Stimulated activated CD4-positive, alpha-beta T cell treated with anti-CD3 and anti-CD28 coated beads, Interleukin-12 subunit alpha, Interleukin-12 subunit beta, amount 100 ng/mL, for 48 hours (primary cell): ENCODE results near the gene SIRPG.
"Not testable (repeated sequence)": the region's sequence is repeated elsewhere in the genome, so short reads cannot be mapped to it uniquely, and the experiment has no call there.

ENCODE experiments used
- DNase-seq, 3 donors: peaks; one replicate each; pipeline ENCODE4 v3.0.0-alpha.2; 2020; ENCODE audit warnings: low read depth in 2 of 3, low spot score in 1 of 3

SIRPG gene

DNA sequence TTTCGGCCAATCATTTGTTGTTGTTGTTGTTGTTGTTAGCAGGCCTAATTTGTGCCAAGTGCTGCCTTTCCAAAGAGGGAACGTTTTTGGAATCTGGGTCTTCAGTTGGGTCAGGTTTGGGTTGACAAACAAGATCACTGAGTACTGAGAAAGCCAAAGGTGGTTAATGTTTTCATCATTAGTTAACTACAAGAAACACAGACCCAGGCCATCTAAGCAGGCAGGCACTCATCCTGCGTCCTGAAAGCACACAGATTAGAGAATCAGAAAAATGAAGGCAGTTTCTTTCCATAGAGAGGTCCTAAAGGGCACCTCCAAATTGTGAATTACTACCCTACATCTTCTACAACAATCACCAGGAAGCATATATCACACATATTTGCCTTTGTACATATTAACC lies 15.1 kb upstream of the SIRPG start:
- no peak for DNase-seq

DNA sequence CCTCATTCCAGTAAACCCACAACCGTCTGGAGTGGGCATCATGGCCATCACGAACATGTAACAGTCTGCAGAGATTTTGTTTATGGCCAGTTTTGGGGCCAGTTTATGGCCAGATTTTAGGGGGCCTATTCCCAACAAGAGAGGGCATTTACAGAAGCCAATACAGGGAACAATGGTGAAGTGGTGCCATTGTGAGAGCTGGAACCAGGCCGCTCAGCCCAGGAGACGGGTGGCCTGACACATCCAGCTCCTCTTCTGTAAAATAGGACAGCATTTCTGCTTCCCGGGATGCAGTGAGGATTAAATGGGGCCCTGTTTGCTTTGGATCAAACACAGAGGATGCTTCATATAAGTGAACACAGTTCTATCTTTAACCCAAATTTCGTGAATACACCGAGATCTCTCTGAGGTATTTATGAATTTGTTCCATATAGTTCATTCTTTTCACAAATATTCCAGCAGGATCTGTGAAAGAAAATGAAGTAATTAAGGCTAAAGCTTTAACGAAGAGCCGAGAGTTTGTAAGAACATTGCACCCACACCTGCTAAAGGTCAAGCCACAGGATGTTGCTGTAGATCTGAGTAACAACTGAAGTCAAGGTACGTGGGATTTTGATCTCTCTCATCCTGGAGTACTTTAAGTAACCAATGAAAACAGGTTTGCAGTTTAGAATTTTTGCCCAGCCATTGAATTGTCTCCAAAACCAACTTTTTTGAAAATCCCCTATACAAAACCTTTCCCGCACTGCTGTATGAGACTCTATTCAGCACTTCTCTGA lies 14.5 kb upstream of the SIRPG start:
- DNase-seq = no peak

DNA sequence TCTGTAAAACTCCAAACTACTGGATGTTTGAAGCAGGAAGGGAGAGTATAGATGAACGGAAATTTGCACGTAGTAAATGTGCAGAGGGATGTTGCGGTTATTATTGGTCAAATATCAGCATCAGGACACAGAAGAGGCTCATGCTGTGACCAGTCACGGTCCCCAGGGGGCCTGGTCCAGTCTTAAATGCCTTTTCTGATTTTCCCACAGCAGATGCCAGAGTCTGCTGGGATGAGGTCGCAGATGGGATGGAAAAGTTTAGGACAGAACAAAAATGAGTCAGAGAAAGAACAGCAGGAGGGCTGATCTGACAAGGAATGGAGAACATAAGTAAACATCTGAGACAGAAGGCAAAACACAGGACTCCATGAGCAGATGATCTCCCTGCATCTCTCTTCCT lies 11.7 kb upstream of the SIRPG start:
- DNase-seq = no peak

DNA sequence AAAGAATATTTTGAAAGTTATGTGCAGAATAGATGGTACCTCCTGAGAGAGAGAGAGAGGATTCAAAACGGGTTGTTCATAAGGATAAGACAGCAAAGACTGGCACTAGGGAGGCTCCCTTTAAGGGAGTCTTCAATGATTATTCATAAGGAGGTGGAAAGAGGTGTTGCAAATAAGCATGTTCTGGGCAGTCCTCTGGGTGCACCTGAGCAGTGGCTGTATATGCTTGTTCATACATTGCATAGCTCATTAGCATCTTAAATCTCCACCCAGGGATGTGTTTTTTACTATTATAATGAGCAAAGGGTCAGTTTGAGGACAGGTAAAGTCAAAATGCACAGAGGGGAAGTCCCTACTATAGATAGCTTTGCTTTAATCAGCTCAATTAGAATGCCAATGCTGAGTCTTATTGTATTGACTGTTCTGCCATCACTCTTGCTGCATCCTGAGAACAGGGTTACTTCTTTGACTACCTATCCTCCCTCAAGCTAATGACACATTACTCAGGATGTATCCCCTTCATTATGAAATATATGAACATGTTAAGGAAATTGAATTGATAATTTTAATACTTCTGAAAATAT lies 10.0 kb upstream of the SIRPG start:
- DNase-seq = no peak

DNA sequence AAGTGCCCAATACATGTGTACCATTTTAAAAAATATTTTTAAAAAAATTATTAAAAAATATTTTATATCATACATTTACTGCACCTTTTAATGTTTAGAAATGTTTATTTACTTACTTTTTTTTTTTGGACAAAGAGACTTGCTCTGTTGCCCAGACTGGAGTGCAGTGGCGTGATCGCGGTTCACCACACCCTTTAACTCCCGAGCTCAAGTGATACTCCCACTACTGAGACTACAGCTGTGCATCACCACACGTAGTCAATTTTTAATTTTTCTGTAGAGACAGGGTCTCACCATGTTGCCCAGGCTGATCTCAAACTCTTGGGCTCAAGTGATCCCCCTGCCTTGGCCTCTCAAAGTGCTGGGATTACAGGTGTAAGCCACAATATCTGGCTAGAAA lies 9.2 kb upstream of the SIRPG start:
- no peak for DNase-seq

DNA sequence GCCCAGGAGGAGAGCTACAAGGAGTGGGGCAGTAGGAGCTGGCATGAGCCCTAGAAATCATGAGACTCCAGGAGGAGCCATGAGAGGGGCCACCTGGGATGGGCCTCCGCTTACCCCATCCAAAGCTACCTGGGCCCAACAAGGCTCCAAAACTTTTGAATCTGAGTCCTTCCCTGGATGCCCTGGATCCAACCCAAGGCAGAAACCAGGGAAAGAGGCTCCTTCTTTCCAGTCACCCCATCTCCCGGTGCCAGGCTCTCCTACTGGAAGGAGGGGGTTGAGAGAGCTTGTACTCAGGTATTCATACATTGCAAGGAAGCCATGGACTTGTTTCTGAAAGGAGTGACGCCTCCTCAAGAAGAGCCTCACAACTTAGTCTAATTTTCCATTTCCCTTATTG lies 7.8 kb upstream of the SIRPG start:
- DNase-seq = no peak

DNA sequence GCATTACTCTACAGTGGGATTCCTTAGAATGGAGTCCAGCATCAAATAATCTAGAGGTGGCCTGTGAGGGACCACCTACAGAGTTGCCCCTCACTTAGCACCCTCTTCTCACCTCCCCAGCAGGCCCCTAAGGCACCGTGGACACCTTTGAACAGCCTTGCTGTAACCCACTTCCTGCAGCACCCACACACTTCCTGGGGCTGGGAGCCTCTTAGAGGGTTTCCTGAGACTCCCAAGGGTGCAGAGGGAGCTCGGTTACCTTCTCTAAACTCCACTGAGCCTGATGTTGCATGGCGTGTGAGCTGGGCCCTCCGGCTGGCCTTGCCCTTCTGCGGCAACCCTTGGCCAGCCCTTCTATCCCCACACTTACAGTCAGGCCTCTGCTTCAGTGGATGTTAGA lies 7.3 kb upstream of the SIRPG start:
- DNase-seq = peak in 2 of 3 donors; percentile 42 to 50

DNA sequence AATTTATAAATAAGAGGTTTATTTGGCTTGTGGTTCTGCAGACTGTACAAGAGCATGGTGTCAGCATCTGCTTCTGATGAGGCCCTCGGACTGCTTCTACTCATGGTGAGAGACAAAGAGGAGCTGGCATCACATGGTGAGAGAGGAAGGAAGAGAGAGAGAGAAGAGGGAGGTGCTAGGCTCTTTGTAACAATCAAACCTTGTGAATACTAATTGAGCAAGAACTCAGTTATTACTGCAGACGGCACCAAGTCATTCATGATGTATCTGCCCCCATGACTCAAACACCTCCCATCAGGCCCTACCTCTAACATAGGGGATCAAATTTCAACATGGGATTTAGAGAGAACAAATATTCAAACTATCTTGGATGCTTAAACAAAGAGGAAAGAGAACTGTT lies 6.3 kb upstream of the SIRPG start:
- no peak for DNase-seq

DNA sequence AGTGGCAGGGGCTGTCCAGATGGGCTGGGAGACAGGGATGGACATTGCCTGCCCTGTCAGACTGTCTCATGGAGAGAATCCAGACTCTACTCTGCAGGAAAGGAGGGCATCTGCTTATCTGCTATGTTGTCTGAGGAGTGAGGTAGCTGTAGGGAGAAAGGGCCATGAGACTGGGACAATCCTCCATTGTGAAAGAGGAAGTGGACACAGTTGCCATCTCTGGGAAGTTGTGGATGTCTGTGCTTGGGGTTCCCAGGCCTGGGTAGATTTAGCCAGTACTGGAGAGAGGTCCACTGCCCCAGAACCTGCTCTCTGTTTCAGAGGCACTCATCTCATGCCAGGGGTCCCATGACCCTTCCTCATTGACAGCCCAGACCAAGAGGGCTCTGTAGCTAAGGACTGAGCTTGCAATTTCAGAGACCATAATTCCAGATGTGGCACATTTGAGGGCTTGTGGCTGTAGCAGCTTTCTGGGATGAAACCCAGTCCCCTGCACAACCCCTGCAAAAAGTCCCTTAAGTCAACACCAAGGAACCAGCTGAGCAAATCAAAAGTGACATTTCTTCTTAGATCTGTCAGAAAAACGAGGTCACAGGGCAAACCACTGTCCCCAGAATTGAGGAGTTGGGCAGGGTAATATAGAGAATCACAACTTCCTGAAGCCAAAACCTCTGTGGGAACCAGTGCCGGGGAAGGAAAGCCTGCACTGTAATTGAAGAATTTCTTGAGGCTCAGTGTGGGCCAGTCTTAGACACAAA lies 4.1 kb upstream of the SIRPG start:
- DNase-seq = no peak

DNA sequence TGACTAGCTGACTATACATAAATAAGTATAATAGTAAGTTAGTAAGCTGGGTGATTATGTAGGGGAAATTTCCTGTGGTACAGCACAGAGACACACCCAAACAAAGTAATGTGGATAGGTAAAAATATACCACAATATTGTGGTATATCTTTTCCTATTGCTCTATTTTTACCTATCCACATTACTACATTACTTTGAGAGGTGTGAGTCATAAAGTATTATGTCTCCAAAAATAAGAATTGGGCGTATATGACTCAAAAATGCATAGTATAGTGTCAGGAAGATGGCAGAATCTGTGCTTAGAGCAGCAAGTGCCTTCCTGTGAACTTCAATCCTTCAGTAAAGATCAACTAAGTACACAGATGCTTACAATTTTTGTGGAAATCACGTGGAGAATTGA lies 2.7 kb upstream of the SIRPG start:
- DNase-seq = no peak

DNA sequence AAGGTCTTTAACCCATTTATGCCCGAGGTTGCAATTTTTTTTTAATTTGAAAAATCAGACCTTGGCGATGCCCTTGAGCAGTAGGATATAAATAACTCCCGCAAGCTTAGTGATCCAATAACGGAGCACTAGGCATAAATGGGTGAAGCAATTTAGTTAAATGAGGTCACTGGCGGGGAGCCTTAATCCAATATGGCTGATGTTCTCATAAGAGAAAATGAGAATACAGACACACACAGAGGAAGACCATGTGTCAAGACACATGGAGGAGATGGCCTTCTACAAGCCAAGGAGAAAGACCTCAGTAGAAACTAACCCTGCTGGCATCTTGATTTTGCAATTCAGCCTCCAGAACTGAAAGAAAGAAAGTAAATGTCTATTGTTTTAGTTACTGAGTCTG lies 735 bp downstream of the SIRPG start:
- no peak for DNase-seq

DNA sequence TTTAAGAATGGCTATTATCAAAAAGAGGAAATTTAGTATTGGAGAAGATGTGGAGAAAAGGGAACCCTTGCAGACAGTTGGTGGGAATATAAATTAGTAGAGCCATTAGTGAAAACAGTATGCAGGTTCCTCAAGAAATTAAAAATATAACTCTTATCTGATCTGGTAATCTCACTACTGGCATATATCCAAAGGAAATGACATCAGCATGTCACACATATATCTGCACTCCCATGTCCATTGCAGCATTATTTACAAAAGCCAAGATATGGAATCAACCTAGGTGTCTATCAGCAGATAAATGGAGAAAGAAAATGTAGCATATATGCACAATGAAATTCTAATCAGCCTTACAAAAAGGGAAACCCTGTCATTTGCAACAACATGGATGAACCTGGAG lies 2.6 kb downstream of the SIRPG start:
- DNase-seq = no peak

DNA sequence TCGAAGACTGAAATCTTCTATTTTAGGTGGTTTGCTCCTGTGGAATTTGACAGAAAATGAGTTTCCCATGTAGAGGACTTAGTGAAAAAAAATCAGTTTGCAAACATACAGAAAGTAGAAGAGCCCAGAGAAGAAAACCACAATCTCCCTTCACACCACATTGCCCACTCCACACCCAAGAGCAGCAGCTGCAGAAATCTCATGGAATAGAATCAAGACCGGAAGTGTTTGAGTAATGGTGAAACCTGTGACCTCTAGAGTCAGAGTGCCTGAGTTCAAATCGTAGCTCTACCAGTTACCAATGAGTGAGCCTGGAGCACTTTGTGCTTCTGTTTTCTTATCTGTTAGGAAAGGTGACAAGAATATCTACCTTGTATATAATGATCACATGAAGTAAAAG lies 4.6 kb downstream of the SIRPG start:
- DNase-seq = no peak

DNA sequence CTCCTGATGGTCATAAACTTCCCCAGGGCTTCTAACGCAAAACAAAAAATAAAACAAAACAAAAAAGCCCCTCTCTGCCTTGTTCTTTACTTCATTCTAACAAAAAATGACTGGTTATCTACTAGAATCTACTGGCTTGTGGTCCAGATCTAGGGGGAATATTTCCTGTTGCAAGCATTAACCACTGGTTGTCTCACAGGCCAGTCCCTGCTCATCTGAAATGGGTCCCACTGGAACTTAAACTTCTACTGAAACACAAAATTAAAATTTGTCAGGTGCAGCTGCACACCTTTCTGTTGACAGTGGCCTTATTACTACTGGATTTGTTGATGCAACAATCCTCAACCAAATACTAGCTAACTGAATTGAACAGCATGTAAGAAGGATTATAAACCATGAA lies 5.5 kb downstream of the SIRPG start:
- DNase-seq = no peak

DNA sequence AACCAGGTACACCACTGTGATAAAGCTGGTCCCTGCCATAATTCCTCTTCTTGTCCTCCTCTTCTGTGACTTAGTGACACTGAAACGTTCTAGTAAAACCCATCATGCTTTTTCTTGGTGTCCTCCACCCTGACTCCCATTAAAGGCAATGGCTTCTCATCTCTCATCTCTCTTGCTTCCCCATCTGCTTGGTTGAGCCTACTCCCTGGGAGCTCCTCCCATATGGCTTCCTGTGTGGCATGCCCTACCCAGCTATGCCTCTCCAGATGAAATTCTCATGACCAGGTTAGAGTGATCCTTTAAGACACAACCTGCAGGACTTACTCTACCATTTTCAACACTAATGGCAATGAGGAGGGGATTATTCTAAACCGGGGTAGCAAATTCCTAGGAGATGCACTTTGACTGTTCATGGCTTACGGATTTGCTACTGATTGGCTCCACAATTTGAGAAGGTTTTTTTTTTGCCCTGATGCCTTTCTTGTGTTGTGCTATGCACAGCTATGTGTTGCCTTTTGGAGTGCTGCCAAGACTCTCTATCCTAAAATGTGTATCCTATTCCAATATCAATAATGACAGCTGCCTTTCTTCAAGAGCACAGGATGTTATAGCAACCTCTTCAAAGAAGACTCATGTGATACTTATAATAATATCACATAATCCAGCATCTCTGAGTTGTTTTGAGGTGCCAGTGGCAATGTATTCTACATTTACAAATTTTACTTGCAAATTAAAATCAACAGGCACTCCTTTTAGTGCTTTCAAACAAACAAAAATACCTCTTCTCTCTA lies 6.1 kb downstream of the SIRPG start:
- DNase-seq = no peak

DNA sequence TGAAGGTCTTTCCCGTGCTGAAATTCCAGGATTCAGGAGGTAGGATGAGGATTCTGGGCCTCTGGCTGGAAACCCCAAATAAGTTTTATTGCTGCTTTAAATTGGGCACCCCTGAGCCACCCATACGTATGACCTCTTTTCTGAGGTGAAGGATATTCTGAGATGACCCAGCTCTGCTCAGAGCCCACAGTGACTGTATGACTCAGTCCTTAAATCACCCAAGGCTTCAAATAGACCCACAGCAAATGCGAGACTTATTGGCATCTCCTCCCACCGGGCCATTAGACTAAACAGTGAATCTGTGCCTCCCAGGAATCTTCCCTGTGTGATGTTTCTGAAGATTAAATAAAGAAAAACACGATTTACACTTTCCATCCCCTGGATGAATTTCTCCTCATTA lies 9.5 kb downstream of the SIRPG start:
- no peak for DNase-seq

DNA sequence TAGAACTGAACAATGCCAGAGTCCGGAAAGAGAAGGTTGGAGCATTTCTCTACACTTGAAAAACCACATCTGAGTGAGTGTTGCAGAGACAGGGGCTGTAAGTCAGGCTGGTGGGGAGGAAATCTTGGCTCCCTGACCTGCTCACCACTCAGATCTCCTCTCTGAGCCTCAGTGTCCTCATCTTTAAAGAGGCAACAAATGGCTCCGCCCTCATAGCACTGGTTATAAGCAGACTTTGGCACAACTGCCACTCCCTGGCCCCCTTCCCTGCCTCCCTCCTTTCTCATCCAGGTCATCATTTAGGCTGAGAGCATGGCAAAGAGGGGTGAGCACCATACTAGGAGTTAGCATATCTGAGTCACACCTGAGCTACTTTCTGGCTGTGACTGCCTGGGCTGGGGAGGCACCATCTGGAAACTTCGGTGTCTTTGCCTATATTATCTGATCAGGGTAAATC lies 10.6 kb downstream of the SIRPG start:
- DNase-seq = no peak

DNA sequence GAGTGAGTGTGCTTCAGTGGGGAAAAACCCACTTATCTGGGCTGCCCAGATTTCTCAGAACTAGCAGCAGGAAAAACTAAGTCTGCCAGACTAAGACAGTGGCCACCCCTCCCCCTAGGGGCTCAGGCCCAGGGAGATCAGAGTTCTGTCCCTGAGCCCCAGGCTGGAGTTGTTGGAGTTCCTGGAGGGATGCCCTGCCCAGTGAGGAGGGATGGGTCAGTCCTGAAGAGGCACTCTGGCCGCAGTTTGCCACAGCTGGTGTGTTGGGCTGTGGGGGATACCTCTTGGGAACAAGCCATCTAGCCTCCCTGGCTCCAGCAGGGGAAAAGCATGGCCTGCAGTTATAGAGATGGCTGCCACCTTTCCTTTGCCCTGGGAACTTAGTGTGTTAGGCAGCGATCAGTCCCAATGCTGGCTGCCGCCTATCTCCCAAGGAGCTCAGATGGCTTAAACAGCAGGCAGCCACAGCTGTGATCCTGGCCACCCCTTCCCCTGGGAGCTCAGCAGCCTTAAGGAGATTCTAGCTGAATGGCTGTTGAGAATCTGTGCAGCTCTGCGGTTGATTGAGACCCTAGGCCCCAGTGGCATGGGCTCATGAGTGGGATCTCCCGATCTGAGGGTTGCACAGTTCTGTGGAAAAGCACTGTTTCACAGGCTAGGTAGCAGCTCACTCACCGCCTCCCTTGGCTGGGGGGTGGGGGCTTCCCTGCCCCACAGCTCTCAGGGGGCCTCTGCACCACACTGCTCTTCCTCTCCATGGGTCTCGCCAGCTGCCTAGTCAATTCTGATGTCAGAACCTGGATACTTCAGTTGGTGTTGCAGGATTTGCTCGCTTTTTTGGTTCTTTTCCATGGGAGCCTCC lies 13.2 kb downstream of the SIRPG start:
- DNase-seq = no peak

DNA sequence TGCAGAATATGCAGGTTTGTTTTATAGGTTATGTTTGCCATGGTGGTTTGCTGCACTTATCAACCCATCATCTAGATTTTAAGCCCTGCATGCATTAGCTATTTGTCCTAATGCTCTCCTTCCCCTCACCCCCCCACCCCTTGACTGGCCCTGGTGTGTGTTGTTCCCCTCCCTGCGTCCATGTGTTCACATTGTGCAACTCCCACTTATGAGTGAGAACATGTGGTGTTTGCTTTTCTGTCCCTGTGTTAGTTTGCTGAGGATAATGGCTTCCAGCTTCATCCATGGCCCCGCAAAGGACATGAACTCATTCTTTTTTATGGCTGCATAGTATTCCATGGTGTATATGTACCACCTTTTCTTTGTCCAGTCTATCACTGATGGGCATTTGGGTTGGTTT lies 18.9 kb downstream of the SIRPG start:
- DNase-seq = not testable (repeated sequence)

DNA sequence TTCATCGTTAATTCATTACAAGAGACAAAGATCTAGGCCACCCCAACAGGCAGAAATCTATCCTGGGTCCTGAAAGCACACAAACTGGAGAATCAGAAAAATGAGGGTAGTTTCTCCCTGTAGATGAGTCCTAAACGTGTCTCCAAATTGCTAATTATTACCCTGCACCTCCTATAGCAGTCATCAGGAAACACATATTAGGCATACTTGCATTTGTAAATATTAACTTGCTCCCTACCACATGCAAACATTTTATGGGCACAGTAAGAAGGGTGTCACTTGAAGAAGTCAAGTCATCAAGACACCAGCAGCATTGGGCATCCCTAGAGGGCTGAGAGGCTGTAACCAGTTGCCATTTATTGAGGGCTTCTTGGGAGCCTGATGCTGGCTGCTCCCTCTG lies 19.8 kb downstream of the SIRPG start:
- DNase-seq = no peak

DNA sequence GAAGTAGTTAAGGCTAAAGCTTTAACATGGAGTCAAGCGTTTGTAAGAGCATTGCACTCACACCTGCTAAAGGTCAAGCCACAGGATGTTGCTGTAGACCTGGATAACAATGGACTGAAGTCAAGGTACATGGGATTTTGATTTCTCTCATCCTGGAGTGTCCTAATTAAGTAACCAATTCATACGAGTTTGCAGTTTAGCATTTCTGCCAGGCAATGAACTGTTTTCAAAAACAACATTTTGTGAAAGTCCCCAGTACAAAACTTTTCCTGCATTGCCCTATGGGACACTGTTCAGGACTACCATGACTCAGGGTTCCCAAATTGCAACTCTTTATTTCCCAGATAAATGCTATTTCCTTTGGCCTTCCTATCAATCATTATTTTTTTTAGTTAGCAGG lies 20.4 kb downstream of the SIRPG start:
- no peak for DNase-seq
